GM12878 (cell line): ENCODE results near the gene SCAMP5. TPM values are rescaled to one million over a fixed set of nuclear protein-coding genes. Genes with fewer than 3 reads are reported as not detected.

Experiments used
- ATF7 ChIP-seq: fragments of 450-650 bp; IDR thresholded peaks from 2 replicates; pipeline ENCODE4 v1.6.1; 2016; ENCODE audit warnings: low read depth, mild to moderate bottlenecking
- BRCA1 ChIP-seq: IDR thresholded peaks from 2 replicates; pipeline ENCODE4 v1.6.1; 2011; ENCODE audit warnings: low read depth, low read length, improper control_type of control experiment
- ESRRA ChIP-seq: IDR thresholded peaks from 2 replicates; pipeline ENCODE4 v1.6.1; 2012; ENCODE audit warnings: mild to moderate bottlenecking, low read length, improper control_type of control experiment
- MLLT1 ChIP-seq: fragments of 450-650 bp; IDR thresholded peaks from 2 replicates; pipeline ENCODE4 v1.6.1; 2016; ENCODE audit warnings: mild to moderate bottlenecking
- MTA3 ChIP-seq: IDR thresholded peaks from 2 replicates; pipeline ENCODE4 v1.6.1; 2012; ENCODE audit warnings: low read length, inconsistent platforms, borderline replicate concordance
- MYB ChIP-seq: fragments of 150-350 bp; IDR thresholded peaks from 2 replicates; pipeline ENCODE4 v1.6.1; 2014; ENCODE audit warnings: mild to moderate bottlenecking, low read depth, low read length, borderline replicate concordance
- NBN ChIP-seq: fragments of 450-650 bp; IDR thresholded peaks from 2 replicates; pipeline ENCODE4 v1.6.1; 2016
- NRF1 ChIP-seq: conservative IDR thresholded peaks from 2 replicates; pipeline ENCODE4 v1.6.1; 2011; ENCODE audit warnings: mild to moderate bottlenecking, low read depth, low read length, improper control_type of control experiment
- RAD21 ChIP-seq: IDR thresholded peaks from 2 replicates; pipeline ENCODE4 v1.6.1; 2011; ENCODE audit warnings: mild to moderate bottlenecking, low read depth, low read length, moderate library complexity; ENCODE audit not compliant: insufficient read depth
- RCOR1 ChIP-seq: conservative IDR thresholded peaks from 2 replicates; pipeline ENCODE4 v1.6.1; 2012; ENCODE audit warnings: low read depth, low read length, improper control_type of control experiment
- SKIL ChIP-seq: fragments of 450-650 bp; IDR thresholded peaks from 2 replicates; pipeline ENCODE4 v1.6.1; 2017; ENCODE audit warnings: mild to moderate bottlenecking, low read depth, inconsistent platforms; ENCODE audit not compliant: poor library complexity, severe bottlenecking
- SREBF2 ChIP-seq: IDR thresholded peaks from 2 replicates; pipeline ENCODE4 v1.6.1; 2012; ENCODE audit warnings: mild to moderate bottlenecking, low read length
- SRF ChIP-seq, 2 experiments: IDR thresholded peaks; 2 replicates each; pipeline ENCODE4 v1.6.1; 2011; ENCODE audit warnings: low read depth in 2 of 2, low read length in 2 of 2, mild to moderate bottlenecking in 1 of 2, moderate library complexity in 1 of 2
- polyA plus RNA-seq, 11 experiments: library from polyadenylated mRNA; depleted of rRNA in 4 of 11; unstranded in 6 of 11; stranded (reverse) in 5 of 11; fragments of >200 nt; fragmentation: Nextera tagmentation in 4 of 11; fragmentation: Illumina TruSeq in 1 of 11; extraction: Ambion mirVana in 4 of 11; extraction: Trizol in 1 of 11; gene quantifications; 1 replicate in 1 of 11; 2 replicates in 10 of 11; pipeline versions ENCODE4 v1.2.1 to v1.2.3, GENCODE V29; 2011 to 2016; ENCODE audit warnings: inconsistent platforms in 2 of 11, missing spikeins in 2 of 11, low read depth in 1 of 11
- total RNA-seq, 4 experiments: library from RNA; depleted of rRNA in 3 of 4; stranded (reverse); fragments of >200 nt in 3 of 4; fragmentation: Illumina TruSeq in 1 of 4; extraction: Trizol in 1 of 4; gene quantifications; 2 replicates each; pipeline versions ENCODE4 v1.2.1 to v1.2.3, GENCODE V29; 2013 to 2021
- TF ChIP-seq, protein P1 (sequence below), 3 experiments: IDR thresholded peaks in 2 of 3; conservative IDR thresholded peaks in 1 of 3; 2 replicates each; pipeline ENCODE4 v1.5.1; 2011; ENCODE audit warnings: low read depth in 3 of 3, low read length in 3 of 3, mild to moderate bottlenecking in 3 of 3, control low read depth in 2 of 3, moderate library complexity in 2 of 3, inconsistent platforms in 1 of 3, mixed read lengths in 1 of 3; ENCODE audit not compliant: control insufficient read depth in 2 of 3, insufficient read depth in 1 of 3; ENCODE audit errors: extremely low read depth in 1 of 3
- TF ChIP-seq, protein P2 (sequence below): IDR thresholded peaks from 2 replicates; pipeline ENCODE4 v1.6.1; 2012; ENCODE audit warnings: mild to moderate bottlenecking, low read depth, low read length

Gene SCAMP5
- total and polyA plus RNA-seq, 10 of the 15 experiments (the other 5 are each of a cell fraction or from before 2014, with no cell fraction given) = 1.6 to 41.6 (median 16.9) TPM

GRCh38 chr15:74988007-74988800 lies 7.2 kb upstream of the SCAMP5 start (continued):
- no peak for TF ChIP-seq SKIL
- no peak for TF ChIP-seq NBN
- TF ChIP-seq, protein P1, sequence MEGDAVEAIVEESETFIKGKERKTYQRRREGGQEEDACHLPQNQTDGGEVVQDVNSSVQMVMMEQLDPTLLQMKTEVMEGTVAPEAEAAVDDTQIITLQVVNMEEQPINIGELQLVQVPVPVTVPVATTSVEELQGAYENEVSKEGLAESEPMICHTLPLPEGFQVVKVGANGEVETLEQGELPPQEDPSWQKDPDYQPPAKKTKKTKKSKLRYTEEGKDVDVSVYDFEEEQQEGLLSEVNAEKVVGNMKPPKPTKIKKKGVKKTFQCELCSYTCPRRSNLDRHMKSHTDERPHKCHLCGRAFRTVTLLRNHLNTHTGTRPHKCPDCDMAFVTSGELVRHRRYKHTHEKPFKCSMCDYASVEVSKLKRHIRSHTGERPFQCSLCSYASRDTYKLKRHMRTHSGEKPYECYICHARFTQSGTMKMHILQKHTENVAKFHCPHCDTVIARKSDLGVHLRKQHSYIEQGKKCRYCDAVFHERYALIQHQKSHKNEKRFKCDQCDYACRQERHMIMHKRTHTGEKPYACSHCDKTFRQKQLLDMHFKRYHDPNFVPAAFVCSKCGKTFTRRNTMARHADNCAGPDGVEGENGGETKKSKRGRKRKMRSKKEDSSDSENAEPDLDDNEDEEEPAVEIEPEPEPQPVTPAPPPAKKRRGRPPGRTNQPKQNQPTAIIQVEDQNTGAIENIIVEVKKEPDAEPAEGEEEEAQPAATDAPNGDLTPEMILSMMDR (IDR thresholded peaks at IDR 0.05 in 2 of 3, conservative IDR thresholded peaks at IDR 0.05 in 1 of 3; ENCODE audit: control insufficient read depth in 2 of 3, extremely low read depth in 1 of 3, insufficient read depth in 1 of 3, low read depth in 3 of 3, low read length in 3 of 3) = peak; percentile 59 to 64 (median 59)
- TF ChIP-seq MYB = no peak
- TF ChIP-seq ATF7 = no peak
- TF ChIP-seq, protein P2, sequence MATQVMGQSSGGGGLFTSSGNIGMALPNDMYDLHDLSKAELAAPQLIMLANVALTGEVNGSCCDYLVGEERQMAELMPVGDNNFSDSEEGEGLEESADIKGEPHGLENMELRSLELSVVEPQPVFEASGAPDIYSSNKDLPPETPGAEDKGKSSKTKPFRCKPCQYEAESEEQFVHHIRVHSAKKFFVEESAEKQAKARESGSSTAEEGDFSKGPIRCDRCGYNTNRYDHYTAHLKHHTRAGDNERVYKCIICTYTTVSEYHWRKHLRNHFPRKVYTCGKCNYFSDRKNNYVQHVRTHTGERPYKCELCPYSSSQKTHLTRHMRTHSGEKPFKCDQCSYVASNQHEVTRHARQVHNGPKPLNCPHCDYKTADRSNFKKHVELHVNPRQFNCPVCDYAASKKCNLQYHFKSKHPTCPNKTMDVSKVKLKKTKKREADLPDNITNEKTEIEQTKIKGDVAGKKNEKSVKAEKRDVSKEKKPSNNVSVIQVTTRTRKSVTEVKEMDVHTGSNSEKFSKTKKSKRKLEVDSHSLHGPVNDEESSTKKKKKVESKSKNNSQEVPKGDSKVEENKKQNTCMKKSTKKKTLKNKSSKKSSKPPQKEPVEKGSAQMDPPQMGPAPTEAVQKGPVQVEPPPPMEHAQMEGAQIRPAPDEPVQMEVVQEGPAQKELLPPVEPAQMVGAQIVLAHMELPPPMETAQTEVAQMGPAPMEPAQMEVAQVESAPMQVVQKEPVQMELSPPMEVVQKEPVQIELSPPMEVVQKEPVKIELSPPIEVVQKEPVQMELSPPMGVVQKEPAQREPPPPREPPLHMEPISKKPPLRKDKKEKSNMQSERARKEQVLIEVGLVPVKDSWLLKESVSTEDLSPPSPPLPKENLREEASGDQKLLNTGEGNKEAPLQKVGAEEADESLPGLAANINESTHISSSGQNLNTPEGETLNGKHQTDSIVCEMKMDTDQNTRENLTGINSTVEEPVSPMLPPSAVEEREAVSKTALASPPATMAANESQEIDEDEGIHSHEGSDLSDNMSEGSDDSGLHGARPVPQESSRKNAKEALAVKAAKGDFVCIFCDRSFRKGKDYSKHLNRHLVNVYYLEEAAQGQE = peak; percentile 85
- peak; percentile 60 for TF ChIP-seq RAD21
- TF ChIP-seq ESRRA = no peak
- TF ChIP-seq NRF1 = no peak
- TF ChIP-seq SRF (IDR thresholded peaks at IDR 0.05; ENCODE audit: low read depth in 2 of 2, low read length in 2 of 2) = no peak
- no peak for TF ChIP-seq SREBF2
- no peak for TF ChIP-seq RCOR1
- no peak for TF ChIP-seq MLLT1
- no peak for TF ChIP-seq BRCA1
- no peak for TF ChIP-seq MTA3
